ENCODE measurements around the gene SMG6.
A peak's percentile ranks its signal among the peaks of the same experiment; 100 is the strongest.

DNA sequence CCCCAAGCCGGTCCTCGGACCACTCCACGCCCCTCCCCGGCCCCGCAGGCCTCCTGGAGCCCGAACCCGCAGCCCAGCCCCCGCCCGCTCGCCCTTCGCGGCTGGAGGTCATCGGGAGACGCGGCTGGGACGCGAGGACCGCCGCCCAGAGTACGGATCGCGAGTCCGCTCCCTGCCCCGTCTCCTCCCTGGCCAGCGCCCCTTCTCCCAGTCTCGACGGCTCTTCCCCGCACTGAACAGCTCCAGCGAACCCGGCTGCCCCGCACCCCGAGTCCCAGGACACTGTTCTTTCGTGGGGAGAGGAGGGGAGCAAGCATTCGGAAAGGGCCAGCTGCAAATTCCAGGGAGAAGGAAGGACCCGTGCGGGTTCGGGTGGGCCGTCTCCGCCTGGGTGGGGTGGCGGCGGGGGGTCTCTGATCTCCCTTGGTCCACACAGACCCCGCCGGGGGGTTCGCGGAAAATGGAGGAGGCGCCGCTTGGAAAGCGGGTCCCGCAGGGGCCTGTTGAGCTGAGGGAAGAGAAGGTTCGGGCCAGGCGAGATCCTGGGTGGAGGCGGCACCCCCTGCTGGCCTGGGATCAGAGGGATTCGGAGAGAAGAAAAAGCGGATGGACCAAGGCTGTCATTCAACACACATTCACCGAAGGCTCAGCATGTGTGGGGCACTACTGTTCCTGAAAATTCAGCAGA, 277.8 kb downstream of the SMG6 start:
- peak; percentile 72 for TF ChIP-seq CTCF (tag by site-specific recombination; IDR thresholded peaks at IDR 0.05)
- no peak for TF ChIP-seq GFI1B (tag by site-specific recombination; IDR thresholded peaks at IDR 0.05)
- TF ChIP-seq ZNF571 (tag by site-specific recombination; IDR thresholded peaks at IDR 0.05): no peak
- TF ChIP-seq ZNF561 (tag by site-specific recombination; IDR thresholded peaks at IDR 0.05; ENCODE audit: borderline replicate concordance): no peak
- no peak for TF ChIP-seq SETDB1 (IDR thresholded peaks at IDR 0.05; ENCODE audit: insufficient read length, low read length)
- no peak for TF ChIP-seq ZBTB1 (tag by site-specific recombination; IDR thresholded peaks at IDR 0.05)
- TF ChIP-seq, protein P1, sequence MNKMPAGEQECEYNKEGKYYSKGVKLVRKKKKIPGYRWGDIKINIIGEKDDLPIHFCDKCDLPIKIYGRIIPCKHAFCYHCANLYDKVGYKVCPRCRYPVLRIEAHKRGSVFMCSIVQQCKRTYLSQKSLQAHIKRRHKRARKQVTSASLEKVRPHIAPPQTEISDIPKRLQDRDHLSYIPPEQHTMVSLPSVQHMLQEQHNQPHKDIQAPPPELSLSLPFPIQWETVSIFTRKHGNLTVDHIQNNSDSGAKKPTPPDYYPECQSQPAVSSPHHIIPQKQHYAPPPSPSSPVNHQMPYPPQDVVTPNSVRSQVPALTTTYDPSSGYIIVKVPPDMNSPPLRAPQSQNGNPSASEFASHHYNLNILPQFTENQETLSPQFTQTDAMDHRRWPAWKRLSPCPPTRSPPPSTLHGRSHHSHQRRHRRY (tag by site-specific recombination; IDR thresholded peaks at IDR 0.05): no peak
- TF ChIP-seq KLF9 (tag by site-specific recombination; IDR thresholded peaks at IDR 0.05; ENCODE audit: low read depth): peak; percentile 2; the same call in 1 of the 2 replicates
- TF ChIP-seq, protein P2, sequence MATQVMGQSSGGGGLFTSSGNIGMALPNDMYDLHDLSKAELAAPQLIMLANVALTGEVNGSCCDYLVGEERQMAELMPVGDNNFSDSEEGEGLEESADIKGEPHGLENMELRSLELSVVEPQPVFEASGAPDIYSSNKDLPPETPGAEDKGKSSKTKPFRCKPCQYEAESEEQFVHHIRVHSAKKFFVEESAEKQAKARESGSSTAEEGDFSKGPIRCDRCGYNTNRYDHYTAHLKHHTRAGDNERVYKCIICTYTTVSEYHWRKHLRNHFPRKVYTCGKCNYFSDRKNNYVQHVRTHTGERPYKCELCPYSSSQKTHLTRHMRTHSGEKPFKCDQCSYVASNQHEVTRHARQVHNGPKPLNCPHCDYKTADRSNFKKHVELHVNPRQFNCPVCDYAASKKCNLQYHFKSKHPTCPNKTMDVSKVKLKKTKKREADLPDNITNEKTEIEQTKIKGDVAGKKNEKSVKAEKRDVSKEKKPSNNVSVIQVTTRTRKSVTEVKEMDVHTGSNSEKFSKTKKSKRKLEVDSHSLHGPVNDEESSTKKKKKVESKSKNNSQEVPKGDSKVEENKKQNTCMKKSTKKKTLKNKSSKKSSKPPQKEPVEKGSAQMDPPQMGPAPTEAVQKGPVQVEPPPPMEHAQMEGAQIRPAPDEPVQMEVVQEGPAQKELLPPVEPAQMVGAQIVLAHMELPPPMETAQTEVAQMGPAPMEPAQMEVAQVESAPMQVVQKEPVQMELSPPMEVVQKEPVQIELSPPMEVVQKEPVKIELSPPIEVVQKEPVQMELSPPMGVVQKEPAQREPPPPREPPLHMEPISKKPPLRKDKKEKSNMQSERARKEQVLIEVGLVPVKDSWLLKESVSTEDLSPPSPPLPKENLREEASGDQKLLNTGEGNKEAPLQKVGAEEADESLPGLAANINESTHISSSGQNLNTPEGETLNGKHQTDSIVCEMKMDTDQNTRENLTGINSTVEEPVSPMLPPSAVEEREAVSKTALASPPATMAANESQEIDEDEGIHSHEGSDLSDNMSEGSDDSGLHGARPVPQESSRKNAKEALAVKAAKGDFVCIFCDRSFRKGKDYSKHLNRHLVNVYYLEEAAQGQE (tag by site-specific recombination; IDR thresholded peaks at IDR 0.05): no peak
